ENCODE data around the gene P4HA1.

P4HA1 gene

GRCh38 chr10:72980348-72980747 lies 116.3 kb downstream of the P4HA1 start:
- no peak for DNase-seq (ENCODE audit: low read depth)

- DNase-seq (ENCODE audit: low read depth): no peak
Measured at GRCh38 chr10:72979709-72980108, 117.0 kb downstream of the P4HA1 start.

GRCh38 chr10:72976886-72977285 lies 119.8 kb downstream of the P4HA1 start:
- DNase-seq (ENCODE audit: low read depth): no peak

Data from stimulated activated CD8-positive, alpha-beta memory T cell treated with anti-CD3 and anti-CD28 coated beads, Interleukin-12 subunit alpha, Interleukin-12 subunit beta, amount 100 ng/mL, for 1 hour (primary cell).